ENCODE results near the gene IGSF21.

DNA sequence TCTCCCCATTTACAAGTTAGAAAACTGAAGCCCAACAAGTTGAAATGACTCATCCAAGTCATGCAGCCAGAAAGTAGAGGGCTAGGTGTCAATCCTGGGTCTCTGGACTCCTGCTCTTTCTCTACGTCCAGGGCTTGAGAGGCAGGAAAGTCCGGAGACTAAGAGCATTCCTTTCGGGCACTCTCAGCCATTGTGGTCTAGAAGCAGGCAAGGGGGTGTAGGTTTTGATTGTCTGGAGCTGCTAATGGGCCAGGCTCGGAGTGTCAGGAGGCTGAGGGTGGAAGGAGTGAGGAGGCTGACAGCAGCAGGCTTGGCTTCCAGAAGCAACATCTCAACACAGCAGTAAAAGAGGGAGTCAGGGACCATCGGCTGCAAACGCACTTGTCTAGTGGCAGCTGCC lies 265.6 kb downstream of the IGSF21 start:
- TF ChIP-seq, protein P1, sequence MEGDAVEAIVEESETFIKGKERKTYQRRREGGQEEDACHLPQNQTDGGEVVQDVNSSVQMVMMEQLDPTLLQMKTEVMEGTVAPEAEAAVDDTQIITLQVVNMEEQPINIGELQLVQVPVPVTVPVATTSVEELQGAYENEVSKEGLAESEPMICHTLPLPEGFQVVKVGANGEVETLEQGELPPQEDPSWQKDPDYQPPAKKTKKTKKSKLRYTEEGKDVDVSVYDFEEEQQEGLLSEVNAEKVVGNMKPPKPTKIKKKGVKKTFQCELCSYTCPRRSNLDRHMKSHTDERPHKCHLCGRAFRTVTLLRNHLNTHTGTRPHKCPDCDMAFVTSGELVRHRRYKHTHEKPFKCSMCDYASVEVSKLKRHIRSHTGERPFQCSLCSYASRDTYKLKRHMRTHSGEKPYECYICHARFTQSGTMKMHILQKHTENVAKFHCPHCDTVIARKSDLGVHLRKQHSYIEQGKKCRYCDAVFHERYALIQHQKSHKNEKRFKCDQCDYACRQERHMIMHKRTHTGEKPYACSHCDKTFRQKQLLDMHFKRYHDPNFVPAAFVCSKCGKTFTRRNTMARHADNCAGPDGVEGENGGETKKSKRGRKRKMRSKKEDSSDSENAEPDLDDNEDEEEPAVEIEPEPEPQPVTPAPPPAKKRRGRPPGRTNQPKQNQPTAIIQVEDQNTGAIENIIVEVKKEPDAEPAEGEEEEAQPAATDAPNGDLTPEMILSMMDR (IDR thresholded peaks at IDR 0.05; ENCODE audit: insufficient read depth, low read length) = no peak
- TF ChIP-seq POLR2AphosphoS5 (IDR thresholded peaks at IDR 0.05; ENCODE audit: low read depth) = no peak
- TF ChIP-seq, protein P2, sequence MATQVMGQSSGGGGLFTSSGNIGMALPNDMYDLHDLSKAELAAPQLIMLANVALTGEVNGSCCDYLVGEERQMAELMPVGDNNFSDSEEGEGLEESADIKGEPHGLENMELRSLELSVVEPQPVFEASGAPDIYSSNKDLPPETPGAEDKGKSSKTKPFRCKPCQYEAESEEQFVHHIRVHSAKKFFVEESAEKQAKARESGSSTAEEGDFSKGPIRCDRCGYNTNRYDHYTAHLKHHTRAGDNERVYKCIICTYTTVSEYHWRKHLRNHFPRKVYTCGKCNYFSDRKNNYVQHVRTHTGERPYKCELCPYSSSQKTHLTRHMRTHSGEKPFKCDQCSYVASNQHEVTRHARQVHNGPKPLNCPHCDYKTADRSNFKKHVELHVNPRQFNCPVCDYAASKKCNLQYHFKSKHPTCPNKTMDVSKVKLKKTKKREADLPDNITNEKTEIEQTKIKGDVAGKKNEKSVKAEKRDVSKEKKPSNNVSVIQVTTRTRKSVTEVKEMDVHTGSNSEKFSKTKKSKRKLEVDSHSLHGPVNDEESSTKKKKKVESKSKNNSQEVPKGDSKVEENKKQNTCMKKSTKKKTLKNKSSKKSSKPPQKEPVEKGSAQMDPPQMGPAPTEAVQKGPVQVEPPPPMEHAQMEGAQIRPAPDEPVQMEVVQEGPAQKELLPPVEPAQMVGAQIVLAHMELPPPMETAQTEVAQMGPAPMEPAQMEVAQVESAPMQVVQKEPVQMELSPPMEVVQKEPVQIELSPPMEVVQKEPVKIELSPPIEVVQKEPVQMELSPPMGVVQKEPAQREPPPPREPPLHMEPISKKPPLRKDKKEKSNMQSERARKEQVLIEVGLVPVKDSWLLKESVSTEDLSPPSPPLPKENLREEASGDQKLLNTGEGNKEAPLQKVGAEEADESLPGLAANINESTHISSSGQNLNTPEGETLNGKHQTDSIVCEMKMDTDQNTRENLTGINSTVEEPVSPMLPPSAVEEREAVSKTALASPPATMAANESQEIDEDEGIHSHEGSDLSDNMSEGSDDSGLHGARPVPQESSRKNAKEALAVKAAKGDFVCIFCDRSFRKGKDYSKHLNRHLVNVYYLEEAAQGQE (IDR thresholded peaks at IDR 0.05; ENCODE audit: insufficient replicate concordance, low read depth) = no peak
